K562 (cell line): ENCODE results near the gene MRPL33. TPM values are rescaled to one million over a fixed set of nuclear protein-coding genes. Genes with fewer than 3 reads are reported as not detected.

Experiments
- ATF7 ChIP-seq: fragments of 450-650 bp; IDR thresholded peaks from 2 replicates; pipeline ENCODE4 v1.7.1; 2014; ENCODE audit warnings: mild to moderate bottlenecking, moderate library complexity
- CREM ChIP-seq: IDR thresholded peaks from 2 replicates; pipeline ENCODE4 v1.6.1; 2014; ENCODE audit warnings: antibody characterized with exemption, low read depth
- FOXP1 ChIP-seq: sonication (generic); formaldehyde crosslinking; IDR thresholded peaks from 2 replicates; pipeline ENCODE4 v1.8.0; 2022; ENCODE audit warnings: mild to moderate bottlenecking, missing genetic modification reagents
- L3MBTL2 ChIP-seq: fragments of 450-650 bp; IDR thresholded peaks from 2 replicates; pipeline ENCODE4 v1.6.1; 2016; ENCODE audit warnings: mild to moderate bottlenecking, moderate library complexity
- LCOR ChIP-seq: sonication (generic); formaldehyde crosslinking; IDR thresholded peaks from 2 replicates; pipeline ENCODE4 v1.8.0; 2022; ENCODE audit warnings: mild to moderate bottlenecking, missing genetic modification reagents
- MEIS2 ChIP-seq: fragments of 450-650 bp; IDR thresholded peaks from 2 replicates; pipeline ENCODE4 v1.6.1; 2014; ENCODE audit warnings: mild to moderate bottlenecking; ENCODE audit not compliant: partially characterized antibody
- MYC ChIP-seq, 2 experiments: fragments of 250-450 bp in 1 of 2; sonication (Bioruptor Pico) in 1 of 2; IDR thresholded peaks; 2 replicates each; pipeline versions ENCODE4 v1.5.1 to v1.6.1; 2012 to 2021; ENCODE audit warnings: low read depth in 2 of 2, borderline replicate concordance in 1 of 2, improper control_type of control experiment in 1 of 2, low read length in 1 of 2, mild to moderate bottlenecking in 1 of 2, moderate library complexity in 1 of 2
- ZNF274 ChIP-seq: IDR thresholded peaks from 2 replicates; pipeline ENCODE4 v1.6.1; 2011; ENCODE audit warnings: low read depth, mild to moderate bottlenecking, low read length, moderate library complexity, borderline replicate concordance
- polyA plus RNA-seq, 8 experiments: library from polyadenylated mRNA; depleted of rRNA in 4 of 8; stranded (reverse) in 5 of 8; unstranded in 3 of 8; fragments of >200 nt; fragmentation: Nextera tagmentation in 2 of 8; fragmentation: Illumina TruSeq in 1 of 8; extraction: Ambion mirVana in 2 of 8; extraction: Trizol in 1 of 8; gene quantifications; 2 replicates each; pipeline versions ENCODE4 v1.2.1 to v1.2.3, GENCODE V29; 2011 to 2014; ENCODE audit warnings: inconsistent platforms in 1 of 8, missing spikeins in 1 of 8
- total RNA-seq, 7 experiments: library from RNA; depleted of rRNA in 6 of 7; stranded (reverse); fragments of >200 nt in 6 of 7; fragmentation: Illumina TruSeq in 2 of 7; extraction: Trizol in 2 of 7; gene quantifications; 2 replicates each; pipeline versions ENCODE4 v1.2.1 to v1.2.3, GENCODE V29; 2011 to 2021; ENCODE audit warnings: low replicate concordance in 1 of 7
- TF ChIP-seq, protein P1 (sequence below), 2 experiments: fragments of 450-650 bp; IDR thresholded peaks; 2 replicates each; pipeline ENCODE4 v1.6.1; 2018; ENCODE audit warnings: mild to moderate bottlenecking in 2 of 2, low read depth in 1 of 2; ENCODE audit not compliant: partially characterized antibody in 2 of 2
- TF ChIP-seq, protein P2 (sequence below), 3 experiments: IDR thresholded peaks in 2 of 3; conservative IDR thresholded peaks in 1 of 3; 2 replicates each; pipeline ENCODE4 v1.5.1; 2011 to 2012; ENCODE audit warnings: low read length in 3 of 3, mild to moderate bottlenecking in 3 of 3, control low read depth in 2 of 3, improper control_type of control experiment in 1 of 3, inconsistent platforms in 1 of 3, low read depth in 1 of 3, mixed read lengths in 1 of 3, moderate library complexity in 1 of 3; ENCODE audit not compliant: insufficient read depth in 2 of 3
- TF ChIP-seq, protein P3 (sequence below): sonication (generic); formaldehyde crosslinking; IDR thresholded peaks from 2 replicates; pipeline ENCODE4 v1.8.0; 2022; ENCODE audit warnings: missing genetic modification reagents, mild to moderate bottlenecking, moderate library complexity, borderline replicate concordance

MRPL33 gene
- total and polyA plus RNA-seq, 9 of the 15 experiments (the other 6 are each of a cell fraction or from before 2014, with no cell fraction given), result 68.3 to 338 (median 226) TPM

DNA sequence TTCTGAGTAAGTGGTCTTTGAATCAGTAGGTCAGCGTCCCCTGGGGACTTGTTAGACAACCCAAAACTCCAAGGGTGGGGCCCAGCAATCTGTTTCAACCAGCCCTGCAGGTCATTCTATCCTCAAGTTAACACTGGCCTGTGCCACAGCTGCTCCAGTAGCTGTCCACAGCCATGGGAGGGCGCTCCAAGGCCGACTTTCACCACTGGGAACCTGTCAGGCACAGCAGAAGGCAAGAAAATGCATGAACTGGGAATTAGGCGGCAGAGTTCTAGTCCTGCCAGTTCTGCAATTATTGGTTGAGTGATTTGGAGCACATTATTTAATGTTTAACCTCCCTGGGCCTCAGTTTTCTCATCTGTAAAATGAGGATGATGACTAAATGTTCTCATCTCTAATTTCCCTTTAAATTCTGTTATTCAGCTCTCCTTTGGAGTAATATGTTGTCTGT lies 17.4 kb upstream of the MRPL33 start (continued):
- TF ChIP-seq, protein P1, sequence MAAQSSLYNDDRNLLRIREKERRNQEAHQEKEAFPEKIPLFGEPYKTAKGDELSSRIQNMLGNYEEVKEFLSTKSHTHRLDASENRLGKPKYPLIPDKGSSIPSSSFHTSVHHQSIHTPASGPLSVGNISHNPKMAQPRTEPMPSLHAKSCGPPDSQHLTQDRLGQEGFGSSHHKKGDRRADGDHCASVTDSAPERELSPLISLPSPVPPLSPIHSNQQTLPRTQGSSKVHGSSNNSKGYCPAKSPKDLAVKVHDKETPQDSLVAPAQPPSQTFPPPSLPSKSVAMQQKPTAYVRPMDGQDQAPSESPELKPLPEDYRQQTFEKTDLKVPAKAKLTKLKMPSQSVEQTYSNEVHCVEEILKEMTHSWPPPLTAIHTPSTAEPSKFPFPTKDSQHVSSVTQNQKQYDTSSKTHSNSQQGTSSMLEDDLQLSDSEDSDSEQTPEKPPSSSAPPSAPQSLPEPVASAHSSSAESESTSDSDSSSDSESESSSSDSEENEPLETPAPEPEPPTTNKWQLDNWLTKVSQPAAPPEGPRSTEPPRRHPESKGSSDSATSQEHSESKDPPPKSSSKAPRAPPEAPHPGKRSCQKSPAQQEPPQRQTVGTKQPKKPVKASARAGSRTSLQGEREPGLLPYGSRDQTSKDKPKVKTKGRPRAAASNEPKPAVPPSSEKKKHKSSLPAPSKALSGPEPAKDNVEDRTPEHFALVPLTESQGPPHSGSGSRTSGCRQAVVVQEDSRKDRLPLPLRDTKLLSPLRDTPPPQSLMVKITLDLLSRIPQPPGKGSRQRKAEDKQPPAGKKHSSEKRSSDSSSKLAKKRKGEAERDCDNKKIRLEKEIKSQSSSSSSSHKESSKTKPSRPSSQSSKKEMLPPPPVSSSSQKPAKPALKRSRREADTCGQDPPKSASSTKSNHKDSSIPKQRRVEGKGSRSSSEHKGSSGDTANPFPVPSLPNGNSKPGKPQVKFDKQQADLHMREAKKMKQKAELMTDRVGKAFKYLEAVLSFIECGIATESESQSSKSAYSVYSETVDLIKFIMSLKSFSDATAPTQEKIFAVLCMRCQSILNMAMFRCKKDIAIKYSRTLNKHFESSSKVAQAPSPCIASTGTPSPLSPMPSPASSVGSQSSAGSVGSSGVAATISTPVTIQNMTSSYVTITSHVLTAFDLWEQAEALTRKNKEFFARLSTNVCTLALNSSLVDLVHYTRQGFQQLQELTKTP (IDR thresholded peaks at IDR 0.05; ENCODE audit: low read depth in 1 of 2, partially characterized antibody in 2 of 2), result peak in 1 of 2 experiments; percentile 43
- TF ChIP-seq MYC (IDR thresholded peaks at IDR 0.05; ENCODE audit: low read depth, low read length), result 0 out of 2 replicates have a peak, but pooled peaks have one; percentile 43
- no peak for TF ChIP-seq MYC (CRISPR knock-in tag; IDR thresholded peaks at IDR 0.05; ENCODE audit: borderline replicate concordance, low read depth)
- peak; percentile 21; the same call in 1 of the 2 replicates for TF ChIP-seq ATF7
- peak; percentile 18 for TF ChIP-seq MEIS2
- 0 out of 2 replicates have a peak, but pooled peaks have one; percentile 1 for TF ChIP-seq FOXP1 (CRISPR knock-in tag)
- no peak for TF ChIP-seq ZNF274
- 0 out of 2 replicates have a peak, but pooled peaks have one; percentile 45 for TF ChIP-seq LCOR
- TF ChIP-seq L3MBTL2, result peak; percentile 44; the same call in 1 of the 2 replicates
- TF ChIP-seq, protein P2, sequence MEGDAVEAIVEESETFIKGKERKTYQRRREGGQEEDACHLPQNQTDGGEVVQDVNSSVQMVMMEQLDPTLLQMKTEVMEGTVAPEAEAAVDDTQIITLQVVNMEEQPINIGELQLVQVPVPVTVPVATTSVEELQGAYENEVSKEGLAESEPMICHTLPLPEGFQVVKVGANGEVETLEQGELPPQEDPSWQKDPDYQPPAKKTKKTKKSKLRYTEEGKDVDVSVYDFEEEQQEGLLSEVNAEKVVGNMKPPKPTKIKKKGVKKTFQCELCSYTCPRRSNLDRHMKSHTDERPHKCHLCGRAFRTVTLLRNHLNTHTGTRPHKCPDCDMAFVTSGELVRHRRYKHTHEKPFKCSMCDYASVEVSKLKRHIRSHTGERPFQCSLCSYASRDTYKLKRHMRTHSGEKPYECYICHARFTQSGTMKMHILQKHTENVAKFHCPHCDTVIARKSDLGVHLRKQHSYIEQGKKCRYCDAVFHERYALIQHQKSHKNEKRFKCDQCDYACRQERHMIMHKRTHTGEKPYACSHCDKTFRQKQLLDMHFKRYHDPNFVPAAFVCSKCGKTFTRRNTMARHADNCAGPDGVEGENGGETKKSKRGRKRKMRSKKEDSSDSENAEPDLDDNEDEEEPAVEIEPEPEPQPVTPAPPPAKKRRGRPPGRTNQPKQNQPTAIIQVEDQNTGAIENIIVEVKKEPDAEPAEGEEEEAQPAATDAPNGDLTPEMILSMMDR (IDR thresholded peaks at IDR 0.05 in 2 of 3, conservative IDR thresholded peaks at IDR 0.05 in 1 of 3; ENCODE audit: insufficient read depth in 2 of 3, low read depth in 1 of 3, low read length in 3 of 3), result peak; percentile 93 to 96 (median 95)
- TF ChIP-seq CREM, result peak; percentile 45; the same call in 1 of the 2 replicates
- TF ChIP-seq, protein P3, sequence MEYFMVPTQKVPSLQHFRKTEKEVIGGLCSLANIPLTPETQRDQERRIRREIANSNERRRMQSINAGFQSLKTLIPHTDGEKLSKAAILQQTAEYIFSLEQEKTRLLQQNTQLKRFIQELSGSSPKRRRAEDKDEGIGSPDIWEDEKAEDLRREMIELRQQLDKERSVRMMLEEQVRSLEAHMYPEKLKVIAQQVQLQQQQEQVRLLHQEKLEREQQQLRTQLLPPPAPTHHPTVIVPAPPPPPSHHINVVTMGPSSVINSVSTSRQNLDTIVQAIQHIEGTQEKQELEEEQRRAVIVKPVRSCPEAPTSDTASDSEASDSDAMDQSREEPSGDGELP (CRISPR knock-in tag), result peak; percentile 85
